Type B pancreatic cell (in vitro differentiated cells): ENCODE results near the gene FHOD3. TPM values are rescaled to one million over a fixed set of nuclear protein-coding genes. Genes with fewer than 3 reads are reported as not detected.

ENCODE experiments used
- DNase-seq: peaks from one replicate; pipeline ENCODE4 v3.0.0; 2021; ENCODE audit warnings: mixed read lengths; ENCODE audit not compliant: unreplicated experiment; ENCODE audit errors: extremely low spot score
- H3K27ac Mint-ChIP-seq: 2 replicates; pipeline ENCODE4 v1.8.0; 2021; ENCODE audit warnings: mild to moderate bottlenecking, mixed read lengths
- H3K27me3 Mint-ChIP-seq: 2 replicates; pipeline ENCODE4 v1.8.0; 2021; ENCODE audit warnings: mixed read lengths
- H3K36me3 Mint-ChIP-seq: 2 replicates; pipeline ENCODE4 v1.8.0; 2021; ENCODE audit warnings: mixed read lengths
- H3K4me1 Mint-ChIP-seq: one replicate; pipeline ENCODE4 v1.8.0; 2021; ENCODE audit warnings: mixed read lengths; ENCODE audit not compliant: unreplicated experiment
- H3K4me3 Mint-ChIP-seq: 2 replicates; pipeline ENCODE4 v1.8.0; 2021; ENCODE audit warnings: mild to moderate bottlenecking, mixed read lengths
- H3K9me3 Mint-ChIP-seq: 2 replicates; pipeline ENCODE4 v1.8.0; 2021; ENCODE audit warnings: mixed read lengths
- CTCF ChIP-seq: fragments of 200-600 bp; sonication (generic); conservative IDR thresholded peaks from 2 replicates; pipeline ENCODE4 v1.5.0; 2021; ENCODE audit warnings: antibody characterized with exemption, mild to moderate bottlenecking
- total RNA-seq: library from RNA; stranded (reverse); gene quantifications from 2 replicates; pipeline ENCODE4 v1.2.1, GENCODE V29; 2021; ENCODE audit warnings: low replicate concordance

FHOD3 gene
- total RNA-seq, 1 donor from 2014 or later, result 5.3 TPM

DNA sequence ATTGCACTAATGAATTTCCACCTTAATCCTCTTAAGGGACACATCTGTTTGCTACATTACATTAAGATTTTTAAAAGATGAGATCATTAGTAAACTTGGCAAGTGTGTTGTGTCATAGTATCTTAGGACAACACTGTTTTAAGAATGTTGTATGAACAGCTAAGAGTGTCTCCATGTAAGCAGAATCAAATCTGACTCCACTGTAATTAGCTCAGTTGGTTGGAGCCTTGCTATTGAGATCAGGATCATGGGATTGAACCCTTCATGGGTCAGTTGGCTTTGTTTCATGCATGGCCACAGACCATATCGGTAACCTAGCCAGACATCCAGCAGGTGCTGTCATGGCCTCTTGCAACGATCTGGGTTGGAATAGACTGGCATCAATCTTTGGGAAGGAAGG is 5.2 kb downstream of the FHOD3 start:
- no peak overlapping the region for H3K4me3 Mint-ChIP-seq
- H3K9me3 Mint-ChIP-seq, result no peaks in the 10 kb centered on the region
- no peak overlapping the region for H3K27ac Mint-ChIP-seq
- DNase-seq, result no peak
- no peaks in the 10 kb centered on the region for H3K4me1 Mint-ChIP-seq
- peaks cover 55% of the 10 kb centered on the region for H3K27me3 Mint-ChIP-seq
- H3K36me3 Mint-ChIP-seq, result no peaks in the 10 kb centered on the region
- TF ChIP-seq CTCF, result no peak

DNA sequence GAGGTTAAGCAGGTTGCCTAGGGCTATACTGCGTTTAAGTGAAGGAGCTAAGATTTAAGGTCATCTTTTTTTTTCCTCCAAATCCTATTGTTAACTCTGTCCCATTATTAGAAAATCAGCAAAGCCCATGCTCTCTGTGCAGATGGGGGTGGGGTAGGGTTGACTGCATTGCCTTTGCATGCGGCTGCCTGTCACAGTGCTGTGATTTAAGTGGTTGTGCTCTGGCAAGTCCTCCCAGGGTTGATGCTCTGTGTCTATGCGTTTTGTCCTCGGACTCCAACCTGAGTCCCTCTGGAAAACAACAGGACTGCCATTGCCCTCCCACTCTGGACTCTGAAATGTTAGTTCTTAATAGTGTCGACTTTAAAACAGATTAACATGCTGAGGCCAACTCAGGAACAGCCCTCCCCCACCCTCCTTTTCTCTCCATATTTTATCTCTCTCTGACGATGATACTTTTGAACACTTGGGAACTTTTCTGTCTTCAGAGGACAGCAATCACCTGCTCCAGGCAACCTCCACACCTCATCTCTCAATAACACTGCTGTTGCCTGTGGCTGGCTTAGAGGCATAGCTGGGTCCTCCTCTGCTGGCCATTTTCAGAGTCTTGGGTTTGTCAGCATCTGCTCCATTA is 5.8 kb downstream of the FHOD3 start:
- Mint-ChIP-seq H3K9me3 (no peaks in the 10 kb centered on the region), H3K27ac (no peak overlapping the region), H3K4me3 (no peak overlapping the region), H3K36me3 (no peaks in the 10 kb centered on the region), H3K27me3 (peaks cover 55% of the 10 kb centered on the region), H3K4me1 (no peaks in the 10 kb centered on the region)
- DNase-seq, result no peak
- no peak for TF ChIP-seq CTCF

- no peaks in the 10 kb centered on the region for H3K36me3 Mint-ChIP-seq
- peaks cover 9% of the 10 kb centered on the region for H3K4me1 Mint-ChIP-seq
- no peak overlapping the region for H3K4me3 Mint-ChIP-seq
- peaks cover 43% of the 10 kb centered on the region for H3K27me3 Mint-ChIP-seq
- no peaks in the 10 kb centered on the region for H3K9me3 Mint-ChIP-seq
- DNase-seq, result no peak
- no peak for TF ChIP-seq CTCF
- H3K27ac Mint-ChIP-seq, result no peak overlapping the region
Observed at GRCh38 chr18:36304723-36305122, 7.2 kb downstream of the FHOD3 start.

GRCh38 chr18:36305375-36305774 is 7.9 kb downstream of the FHOD3 start:
- no peak for DNase-seq
- peaks cover 38% of the 10 kb centered on the region for H3K27me3 Mint-ChIP-seq
- no peaks in the 10 kb centered on the region for H3K9me3 Mint-ChIP-seq
- no peak overlapping the region for H3K27ac Mint-ChIP-seq
- no peak overlapping the region for H3K4me3 Mint-ChIP-seq
- TF ChIP-seq CTCF, result no peak
- H3K36me3 Mint-ChIP-seq, result no peaks in the 10 kb centered on the region
- H3K4me1 Mint-ChIP-seq, result peaks cover 9% of the 10 kb centered on the region

DNA sequence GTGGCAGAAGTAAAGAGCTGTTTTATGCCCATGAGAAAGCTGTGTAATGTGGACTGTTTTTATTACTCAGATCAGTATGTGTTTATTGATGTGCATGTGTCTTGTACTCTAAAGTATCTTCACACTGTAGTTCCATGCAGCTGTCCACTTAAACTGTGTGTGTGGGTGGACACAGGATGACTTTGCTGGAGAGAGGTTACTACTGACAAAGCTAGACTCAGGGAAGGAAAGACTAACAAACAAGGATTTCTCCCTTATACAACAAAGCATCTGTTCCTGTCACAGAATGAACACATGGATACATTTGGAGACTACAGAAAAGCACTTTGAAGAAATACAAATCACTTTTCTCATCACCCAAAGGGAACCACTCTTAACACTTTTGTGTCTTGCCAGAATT is 10.0 kb downstream of the FHOD3 start:
- H3K27ac Mint-ChIP-seq, result no peak overlapping the region
- peaks cover 9% of the 10 kb centered on the region for H3K4me1 Mint-ChIP-seq

More for the DNA sequence above, 10.0 kb downstream of the FHOD3 start:
- Mint-ChIP-seq H3K27me3 (peaks cover 29% of the 10 kb centered on the region), H3K4me3 (no peak overlapping the region), H3K36me3 (no peaks in the 10 kb centered on the region), H3K9me3 (no peaks in the 10 kb centered on the region)
- DNase-seq, result no peak
- no peak for TF ChIP-seq CTCF
